GM08714 (cell line): ENCODE data around the gene RPS19BP1.

Experiments
- H3K4me3 ChIP-seq: fragments of 200-500 bp; sonication (Bioruptor generic); 2 replicates; pipeline ENCODE4 v1.5.1; 2014; ENCODE audit warnings: mild to moderate bottlenecking, low read length, inconsistent platforms
- ZNF274 ChIP-seq: IDR thresholded peaks from 2 replicates; pipeline ENCODE4 v1.6.1; 2012; ENCODE audit warnings: mild to moderate bottlenecking, low read depth, low read length

Gene RPS19BP1

GRCh38 chr22:39545386-39546365 lies 13.1 kb upstream of the RPS19BP1 start:
- TF ChIP-seq ZNF274 = no peak
- no peak overlapping the region for H3K4me3 ChIP-seq

- no peak for TF ChIP-seq ZNF274
- no peak overlapping the region for H3K4me3 ChIP-seq
Measured at GRCh38 chr22:39543095-39543494, 10.5 kb upstream of the RPS19BP1 start.

GRCh38 chr22:39537975-39538374 lies 5.4 kb upstream of the RPS19BP1 start:
- TF ChIP-seq ZNF274 = no peak
- H3K4me3 ChIP-seq = no peak overlapping the region

- no peak overlapping the region for H3K4me3 ChIP-seq
- no peak for TF ChIP-seq ZNF274
Measured at GRCh38 chr22:39536711-39537110, 4.2 kb upstream of the RPS19BP1 start.

GRCh38 chr22:39535831-39536449 lies 3.4 kb upstream of the RPS19BP1 start:
- no peak for TF ChIP-seq ZNF274
- no peak overlapping the region for H3K4me3 ChIP-seq

GRCh38 chr22:39535357-39535725 lies 2.8 kb upstream of the RPS19BP1 start:
- no peak for TF ChIP-seq ZNF274
- H3K4me3 ChIP-seq = no peak overlapping the region

GRCh38 chr22:39534591-39535356 lies 2.2 kb upstream of the RPS19BP1 start:
- TF ChIP-seq ZNF274 = no peak
- H3K4me3 ChIP-seq = no peak overlapping the region

GRCh38 chr22:39534092-39534506 lies 1.6 kb upstream of the RPS19BP1 start:
- H3K4me3 ChIP-seq = no peak overlapping the region

GRCh38 chr22:39530692-39531331 lies 1.7 kb downstream of the RPS19BP1 start:
- TF ChIP-seq ZNF274 = no peak
- no peak overlapping the region; the same call in 1 of the 2 replicates for H3K4me3 ChIP-seq

More at GRCh38 chr22:39534092-39534506, 1.6 kb upstream of the RPS19BP1 start:
- no peak for TF ChIP-seq ZNF274

GRCh38 chr22:39530116-39530515 lies 2.4 kb downstream of the RPS19BP1 start:
- TF ChIP-seq ZNF274 = no peak
- H3K4me3 ChIP-seq = no peak overlapping the region

GRCh38 chr22:39529487-39529851 lies 3.1 kb downstream of the RPS19BP1 start:
- no peak overlapping the region for H3K4me3 ChIP-seq
- TF ChIP-seq ZNF274 = no peak

GRCh38 chr22:39528681-39529486 lies 3.7 kb downstream of the RPS19BP1 start:
- peak overlapping the region; percentile 27; the same call in 1 of the 2 replicates for H3K4me3 ChIP-seq
- no peak for TF ChIP-seq ZNF274

GRCh38 chr22:39528080-39528661 lies 4.4 kb downstream of the RPS19BP1 start:
- TF ChIP-seq ZNF274 = no peak
- no peak overlapping the region; the same call in 1 of the 2 replicates for H3K4me3 ChIP-seq
